HCT116 (cell line): ENCODE data around the gene COPE.

ENCODE experiments used
- CTCF ChIP-seq, 3 experiments: fragments of 200-600 bp in 1 of 3; sonication (generic) in 1 of 3; IDR thresholded peaks in 2 of 3; conservative IDR thresholded peaks in 1 of 3; 2 replicates each; pipeline ENCODE4 v1.5.1; 2012 to 2017; ENCODE audit warnings: low read depth in 2 of 3, low read length in 2 of 3, antibody characterized with exemption in 1 of 3, borderline replicate concordance in 1 of 3, control low read depth in 1 of 3, mild to moderate bottlenecking in 1 of 3, mixed read lengths in 1 of 3, mixed run types in 1 of 3, moderate library complexity in 1 of 3; ENCODE audit not compliant: insufficient read depth in 1 of 3
- EZH2 ChIP-seq: fragments of 200-600 bp; sonication (generic); IDR thresholded peaks from 2 replicates; pipeline ENCODE4 v1.6.1; 2017; ENCODE audit warnings: antibody characterized with exemption, mixed run types
- EZH2phosphoT487 ChIP-seq: fragments of 200-600 bp; IDR thresholded peaks from 2 replicates; pipeline ENCODE4 v1.6.1; 2018; ENCODE audit warnings: antibody characterized with exemption, borderline replicate concordance
- MAX ChIP-seq: IDR thresholded peaks from 2 replicates; pipeline ENCODE4 v1.6.1; 2012
- POLR2A ChIP-seq: IDR thresholded peaks from 2 replicates; pipeline ENCODE4 v1.7.0; 2011; ENCODE audit warnings: borderline replicate concordance; ENCODE audit not compliant: insufficient read depth, insufficient read length; ENCODE audit errors: extremely low read depth
- ZNF274 ChIP-seq: fragments of 200-500 bp; sonication (Bioruptor generic); IDR thresholded peaks from 2 replicates; pipeline ENCODE4 v1.6.1; 2014; ENCODE audit warnings: mild to moderate bottlenecking, low read depth, low read length, inconsistent platforms

GRCh38 chr19:18900700-18901481 is 18.3 kb downstream of the COPE start:
- TF ChIP-seq EZH2 (no peak), CTCF (IDR thresholded peaks at IDR 0.05 in 2 of 3, conservative IDR thresholded peaks at IDR 0.05 in 1 of 3; ENCODE audit: borderline replicate concordance in 1 of 3, insufficient read depth in 1 of 3, low read depth in 2 of 3, low read length in 2 of 3) (no peak), ZNF274 (no peak), POLR2A (no peak), MAX (no peak), EZH2phosphoT487 (no peak)
